Measurements from ENCODE around the gene PLEKHH1.
"Not testable (repeated sequence)": the region's sequence is repeated elsewhere in the genome, so short reads cannot be mapped to it uniquely, and the experiment has no call there.

Gene PLEKHH1

DNA sequence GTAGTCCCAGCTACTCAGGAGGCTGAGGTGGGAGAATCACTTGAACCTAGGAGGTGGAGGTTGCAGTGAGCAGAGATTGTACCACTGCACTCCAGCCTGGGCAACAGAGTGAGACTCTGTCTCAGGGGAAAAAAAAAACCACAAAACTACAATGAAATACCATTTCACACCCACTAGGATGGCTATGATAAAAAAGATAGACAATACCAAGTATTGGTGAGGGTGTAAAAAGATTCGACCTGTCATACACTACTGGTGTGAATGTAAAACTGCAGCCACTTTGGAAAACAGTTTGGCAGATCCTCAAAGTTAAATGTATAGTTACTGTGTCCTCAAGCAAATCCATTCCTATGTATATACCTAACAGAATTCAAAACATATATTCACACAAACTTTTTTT is 93.0 kb downstream of the PLEKHH1 start:
- H4K5ac ChIP-seq (ENCODE audit: low read length); H3K56ac ChIP-seq (ENCODE audit: low read length); H2BK15ac ChIP-seq (replicated peaks; ENCODE audit: low read depth); H3K36me3 ChIP-seq (ENCODE audit: control insufficient read depth, insufficient read depth, low read length); DNase-seq; H3K4me1 ChIP-seq (ENCODE audit: control insufficient read depth, low read depth, low read length); H3K9ac ChIP-seq (ENCODE audit: low read length); H3K23ac ChIP-seq (ENCODE audit: low read length); H3K27me3 ChIP-seq (ENCODE audit: insufficient read depth, low read length, poor library complexity); H3K4ac ChIP-seq (ENCODE audit: low read depth, low read length); H3K79me1 ChIP-seq (ENCODE audit: low read length); H3K4me3 ChIP-seq (ENCODE audit: low read length); H2AK5ac ChIP-seq (ENCODE audit: low read length); H4K8ac ChIP-seq (ENCODE audit: low read depth, low read length); H2BK5ac ChIP-seq (ENCODE audit: low read length); H3K79me2 ChIP-seq (ENCODE audit: control insufficient read depth, insufficient read depth, low read length); H3K4me2 ChIP-seq (ENCODE audit: low read length); H2BK120ac ChIP-seq (ENCODE audit: low read depth, low read length); H3K18ac ChIP-seq (ENCODE audit: low read length); H3K27ac ChIP-seq (ENCODE audit: low read depth, low read length): not testable (repeated sequence)
- WGBS (ENCODE audit: extremely low coverage, insufficient coverage, low lambda C conversion rate), result no CpG with 5 or more reads among the region's 1 CpG

DNA sequence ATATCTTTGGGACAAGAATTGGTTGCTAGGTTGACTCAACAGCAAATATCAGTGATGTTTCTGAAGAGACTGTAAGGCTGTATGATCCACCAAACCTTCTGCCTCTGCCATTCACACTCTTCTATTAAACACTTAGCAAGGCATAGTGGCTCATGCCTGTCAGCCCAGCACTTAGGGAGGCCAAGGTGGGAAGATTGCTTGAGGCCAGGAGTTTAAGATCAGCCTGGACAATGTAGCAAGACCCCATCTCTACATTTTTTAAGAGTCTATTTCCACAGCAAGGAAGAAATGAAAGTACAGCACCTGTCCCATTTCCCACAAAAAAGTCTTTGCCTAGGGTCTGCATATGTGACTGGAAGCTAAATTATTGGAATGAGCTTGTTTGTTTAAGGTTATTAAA is 94.4 kb downstream of the PLEKHH1 start:
- no peak overlapping the region for H4K5ac ChIP-seq (ENCODE audit: low read length)
- no peak for DNase-seq
- H3K36me3 ChIP-seq (ENCODE audit: control insufficient read depth, insufficient read depth, low read length), result no peaks in the 10 kb centered on the region
- H3K56ac ChIP-seq (ENCODE audit: low read length), result no peak overlapping the region
- H3K79me1 ChIP-seq (ENCODE audit: low read length), result no peaks in the 10 kb centered on the region
- no peak overlapping the region for H3K4ac ChIP-seq (ENCODE audit: low read depth, low read length)
- H3K9ac ChIP-seq (ENCODE audit: low read length), result no peak overlapping the region
- no peaks in the 10 kb centered on the region for H3K4me1 ChIP-seq (ENCODE audit: control insufficient read depth, low read depth, low read length)
- H2BK15ac ChIP-seq (replicated peaks; ENCODE audit: low read depth), result no peak overlapping the region
- no peak overlapping the region for H3K4me3 ChIP-seq (ENCODE audit: low read length)
- no peak overlapping the region for H3K4me2 ChIP-seq (ENCODE audit: low read length)
- H2AK5ac ChIP-seq (ENCODE audit: low read length), result no peak overlapping the region
- H3K18ac ChIP-seq (ENCODE audit: low read length), result no peak overlapping the region
- no peaks in the 10 kb centered on the region for H3K79me2 ChIP-seq (ENCODE audit: control insufficient read depth, insufficient read depth, low read length)
- H2BK120ac ChIP-seq (ENCODE audit: low read depth, low read length), result no peak overlapping the region
- no peak overlapping the region for H3K23ac ChIP-seq (ENCODE audit: low read length)
- no peak overlapping the region for H2BK5ac ChIP-seq (ENCODE audit: low read length)
- no peaks in the 10 kb centered on the region for H3K27me3 ChIP-seq (ENCODE audit: insufficient read depth, low read length, poor library complexity)
- H3K27ac ChIP-seq (ENCODE audit: low read depth, low read length), result no peak overlapping the region
- H4K8ac ChIP-seq (ENCODE audit: low read depth, low read length), result no peak overlapping the region

GRCh38 chr14:67630186-67630585 is 97.1 kb downstream of the PLEKHH1 start:
- Histone ChIP-seq H3K4me3 (ENCODE audit: low read length) (no peak overlapping the region), H3K23ac (ENCODE audit: low read length) (no peak overlapping the region), H3K9ac (ENCODE audit: low read length) (no peak overlapping the region), H4K8ac (ENCODE audit: low read depth, low read length) (no peak overlapping the region), H3K36me3 (ENCODE audit: control insufficient read depth, insufficient read depth, low read length) (no peaks in the 10 kb centered on the region), H2BK5ac (ENCODE audit: low read length) (no peak overlapping the region), H4K5ac (ENCODE audit: low read length) (no peak overlapping the region), H3K79me2 (ENCODE audit: control insufficient read depth, insufficient read depth, low read length) (no peaks in the 10 kb centered on the region), H3K56ac (ENCODE audit: low read length) (no peak overlapping the region), H3K4me2 (ENCODE audit: low read length) (no peak overlapping the region), H2AK5ac (ENCODE audit: low read length) (no peak overlapping the region), H3K4me1 (ENCODE audit: control insufficient read depth, low read depth, low read length) (no peaks in the 10 kb centered on the region), H3K27ac (ENCODE audit: low read depth, low read length) (no peak overlapping the region), H2BK15ac (replicated peaks; ENCODE audit: low read depth) (no peak overlapping the region), H3K79me1 (ENCODE audit: low read length) (no peaks in the 10 kb centered on the region), H3K4ac (ENCODE audit: low read depth, low read length) (no peak overlapping the region), H3K18ac (ENCODE audit: low read length) (no peak overlapping the region), H2BK120ac (ENCODE audit: low read depth, low read length) (no peak overlapping the region), H3K27me3 (ENCODE audit: insufficient read depth, low read length, poor library complexity) (no peaks in the 10 kb centered on the region)
- no peak for DNase-seq
- no CpG with 5 or more reads among the region's 4 CpGs for WGBS (ENCODE audit: extremely low coverage, insufficient coverage, low lambda C conversion rate)

GRCh38 chr14:67630938-67631337 is 97.8 kb downstream of the PLEKHH1 start:
- no CpG with 5 or more reads among the region's 5 CpGs for WGBS (ENCODE audit: extremely low coverage, insufficient coverage, low lambda C conversion rate)
- Histone ChIP-seq H3K56ac (ENCODE audit: low read length) (no peak overlapping the region), H4K8ac (ENCODE audit: low read depth, low read length) (no peak overlapping the region)

DNA sequence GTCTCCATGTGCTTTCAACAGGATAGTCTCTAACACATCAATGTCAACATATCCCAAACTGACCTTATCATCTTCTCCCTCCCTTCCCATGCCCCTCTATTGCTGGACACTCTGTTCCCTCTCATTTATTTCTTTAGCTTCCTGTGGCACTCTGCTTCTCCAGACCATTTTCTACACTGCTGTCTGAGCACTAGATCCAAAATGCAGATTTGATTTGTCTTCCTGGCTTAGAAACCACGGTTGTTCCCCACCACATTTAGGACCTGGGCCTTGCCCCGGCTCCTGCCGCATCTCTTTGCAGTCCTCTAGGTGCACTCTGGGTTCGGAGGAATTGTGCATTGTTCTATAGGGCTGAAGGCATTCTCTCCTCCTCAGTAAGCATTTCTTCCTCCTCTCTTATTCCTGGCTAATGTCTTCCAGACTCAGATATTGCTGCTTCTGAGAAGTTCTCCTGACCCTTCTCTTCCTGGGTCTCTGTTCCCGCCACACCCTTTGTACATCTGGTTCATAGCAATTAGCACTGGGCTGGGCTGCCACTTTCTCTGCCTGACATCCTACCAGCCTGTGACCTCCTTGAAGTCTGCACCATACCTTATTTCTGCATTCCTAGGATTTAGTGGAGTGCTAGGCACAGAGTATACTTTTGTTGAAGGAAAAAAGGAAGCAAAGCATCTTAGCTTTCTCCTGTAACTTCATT is 100.5 kb downstream of the PLEKHH1 start:
- no peaks in the 10 kb centered on the region for H3K27me3 ChIP-seq (ENCODE audit: insufficient read depth, low read length, poor library complexity)
- DNase-seq, result no peak
- H2BK15ac ChIP-seq (replicated peaks; ENCODE audit: low read depth), result no peak overlapping the region

More at GRCh38 chr14:67630938-67631337, 97.8 kb downstream of the PLEKHH1 start:
- Histone ChIP-seq H4K5ac (ENCODE audit: low read length) (no peak overlapping the region), H3K4me1 (ENCODE audit: control insufficient read depth, low read depth, low read length) (no peaks in the 10 kb centered on the region), H3K4me3 (ENCODE audit: low read length) (no peak overlapping the region), H3K36me3 (ENCODE audit: control insufficient read depth, insufficient read depth, low read length) (no peaks in the 10 kb centered on the region), H2BK15ac (replicated peaks; ENCODE audit: low read depth) (no peak overlapping the region), H2AK5ac (ENCODE audit: low read length) (no peak overlapping the region), H3K79me2 (ENCODE audit: control insufficient read depth, insufficient read depth, low read length) (no peaks in the 10 kb centered on the region), H3K9ac (ENCODE audit: low read length) (no peak overlapping the region), H2BK120ac (ENCODE audit: low read depth, low read length) (no peak overlapping the region), H3K23ac (ENCODE audit: low read length) (no peak overlapping the region), H3K4me2 (ENCODE audit: low read length) (no peak overlapping the region), H3K79me1 (ENCODE audit: low read length) (no peaks in the 10 kb centered on the region), H2BK5ac (ENCODE audit: low read length) (no peak overlapping the region), H3K4ac (ENCODE audit: low read depth, low read length) (no peak overlapping the region), H3K18ac (ENCODE audit: low read length) (no peak overlapping the region), H3K27me3 (ENCODE audit: insufficient read depth, low read length, poor library complexity) (no peaks in the 10 kb centered on the region), H3K27ac (ENCODE audit: low read depth, low read length) (no peak overlapping the region)
- no peak for DNase-seq

DNA sequence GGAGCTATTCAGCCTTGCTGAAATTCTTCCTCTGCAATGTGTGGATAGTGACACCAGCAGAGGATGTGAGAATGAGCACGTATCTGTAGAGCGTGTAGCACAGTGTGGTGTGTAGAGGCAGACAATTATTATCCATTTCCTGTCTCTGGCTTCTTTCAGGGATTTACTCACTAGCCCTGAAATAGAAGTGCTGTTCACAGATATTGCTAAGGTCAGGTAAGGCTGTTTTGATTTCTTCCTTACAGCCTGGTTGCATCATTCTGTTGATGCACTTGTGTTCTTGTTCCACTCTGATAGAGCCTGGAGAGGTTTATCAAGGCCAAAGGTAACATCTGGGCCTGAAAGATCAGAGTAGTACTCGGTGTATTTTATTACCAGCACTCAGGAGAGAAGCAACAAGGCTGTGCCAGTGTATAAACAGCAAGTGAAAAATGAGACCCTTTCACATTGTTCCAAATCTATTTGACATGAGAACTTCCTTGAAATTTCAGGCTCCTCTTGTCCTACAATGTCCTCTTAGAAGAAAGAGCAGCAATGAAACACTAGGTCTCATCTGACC is 103.3 kb downstream of the PLEKHH1 start:
- no peaks in the 10 kb centered on the region for H3K4me1 ChIP-seq (ENCODE audit: control insufficient read depth, low read depth, low read length)
- no CpG with 5 or more reads among the region's 3 CpGs for WGBS (ENCODE audit: extremely low coverage, insufficient coverage, low lambda C conversion rate)

More for the DNA sequence above, 100.5 kb downstream of the PLEKHH1 start:
- Histone ChIP-seq H3K4me2 (ENCODE audit: low read length) (no peak overlapping the region), H3K9ac (ENCODE audit: low read length) (no peak overlapping the region), H4K5ac (ENCODE audit: low read length) (no peak overlapping the region), H3K27ac (ENCODE audit: low read depth, low read length) (no peak overlapping the region), H3K36me3 (ENCODE audit: control insufficient read depth, insufficient read depth, low read length) (no peaks in the 10 kb centered on the region), H4K8ac (ENCODE audit: low read depth, low read length) (no peak overlapping the region), H2BK120ac (ENCODE audit: low read depth, low read length) (no peak overlapping the region), H3K4me3 (ENCODE audit: low read length) (no peak overlapping the region), H3K56ac (ENCODE audit: low read length) (no peak overlapping the region), H3K79me2 (ENCODE audit: control insufficient read depth, insufficient read depth, low read length) (no peaks in the 10 kb centered on the region), H2AK5ac (ENCODE audit: low read length) (no peak overlapping the region), H3K18ac (ENCODE audit: low read length) (no peak overlapping the region), H3K4me1 (ENCODE audit: control insufficient read depth, low read depth, low read length) (no peaks in the 10 kb centered on the region), H3K23ac (ENCODE audit: low read length) (no peak overlapping the region), H3K4ac (ENCODE audit: low read depth, low read length) (no peak overlapping the region), H2BK5ac (ENCODE audit: low read length) (no peak overlapping the region), H3K79me1 (ENCODE audit: low read length) (no peaks in the 10 kb centered on the region)
- no CpG with 5 or more reads among the region's 5 CpGs for WGBS (ENCODE audit: extremely low coverage, insufficient coverage, low lambda C conversion rate)

More for the DNA sequence above, 103.3 kb downstream of the PLEKHH1 start:
- Histone ChIP-seq H3K79me1 (ENCODE audit: low read length) (no peaks in the 10 kb centered on the region), H3K27me3 (ENCODE audit: insufficient read depth, low read length, poor library complexity) (no peaks in the 10 kb centered on the region), H4K8ac (ENCODE audit: low read depth, low read length) (no peak overlapping the region), H3K36me3 (ENCODE audit: control insufficient read depth, insufficient read depth, low read length) (no peaks in the 10 kb centered on the region), H3K4me2 (ENCODE audit: low read length) (no peak overlapping the region), H2BK5ac (ENCODE audit: low read length) (no peak overlapping the region), H2AK5ac (ENCODE audit: low read length) (no peak overlapping the region), H3K4ac (ENCODE audit: low read depth, low read length) (no peak overlapping the region), H3K27ac (ENCODE audit: low read depth, low read length) (no peak overlapping the region), H3K56ac (ENCODE audit: low read length) (no peak overlapping the region), H3K23ac (ENCODE audit: low read length) (no peak overlapping the region), H3K18ac (ENCODE audit: low read length) (no peak overlapping the region), H3K79me2 (ENCODE audit: control insufficient read depth, insufficient read depth, low read length) (no peaks in the 10 kb centered on the region), H2BK120ac (ENCODE audit: low read depth, low read length) (no peak overlapping the region), H3K9ac (ENCODE audit: low read length) (no peak overlapping the region), H4K5ac (ENCODE audit: low read length) (no peak overlapping the region), H2BK15ac (replicated peaks; ENCODE audit: low read depth) (no peak overlapping the region), H3K4me3 (ENCODE audit: low read length) (no peak overlapping the region)
- no peak for DNase-seq
